Progenitor cell of endocrine pancreas (in vitro differentiated cells): Measurements from ENCODE around the gene CKLF. TPM values are rescaled to one million over a fixed set of nuclear protein-coding genes. Genes with fewer than 3 reads are reported as not detected.
"Not testable (repeated sequence)": the region's sequence is repeated elsewhere in the genome, so short reads cannot be mapped to it uniquely, and the experiment has no call there.

Experiments used
- DNase-seq: peaks from one replicate; pipeline ENCODE4 v3.0.0; 2021; ENCODE audit warnings: low spot score; ENCODE audit not compliant: unreplicated experiment
- H3K27ac Mint-ChIP-seq: 2 replicates; pipeline ENCODE4 v1.8.0; 2021; ENCODE audit warnings: mild to moderate bottlenecking, moderate library complexity, mixed read lengths
- H3K27me3 Mint-ChIP-seq: 2 replicates; pipeline ENCODE4 v1.8.0; 2021; ENCODE audit warnings: mixed read lengths
- H3K36me3 Mint-ChIP-seq: 2 replicates; pipeline ENCODE4 v1.8.0; 2022; ENCODE audit warnings: mixed read lengths; ENCODE audit not compliant: insufficient read depth
- H3K4me1 Mint-ChIP-seq: 2 replicates; pipeline ENCODE4 v1.8.0; 2021; ENCODE audit warnings: low read depth, mixed read lengths
- H3K4me3 Mint-ChIP-seq: 2 replicates; pipeline ENCODE4 v1.8.0; 2021; ENCODE audit warnings: low read depth, mild to moderate bottlenecking, moderate library complexity, mixed read lengths
- H3K9me3 Mint-ChIP-seq: 2 replicates; pipeline ENCODE4 v1.8.0; 2021; ENCODE audit warnings: low read depth, mixed read lengths
- CTCF ChIP-seq: fragments of 200-600 bp; sonication (generic); IDR thresholded peaks from one replicate; pipeline ENCODE4 v1.5.0; 2021; ENCODE audit warnings: antibody characterized with exemption, mild to moderate bottlenecking; ENCODE audit not compliant: unreplicated experiment
- total RNA-seq: library from RNA; stranded (reverse); gene quantifications from 2 replicates; pipeline ENCODE4 v1.2.1, GENCODE V29; 2021

Gene CKLF
- total RNA-seq, 1 donor from 2014 or later: 35.6 TPM

GRCh38 chr16:66512272-66513110 is 39.9 kb upstream of the CKLF start:
- Mint-ChIP-seq H3K27ac (no peak overlapping the region), H3K9me3 (no peaks in the 10 kb centered on the region), H3K4me3 (no peak overlapping the region), H3K4me1 (peaks cover 24% of the 10 kb centered on the region), H3K36me3 (peaks cover 19% of the 10 kb centered on the region), H3K27me3 (no peaks in the 10 kb centered on the region)
- no peak for DNase-seq
- TF ChIP-seq CTCF: no peak

- peaks cover 17% of the 10 kb centered on the region for H3K36me3 Mint-ChIP-seq
- no peaks in the 10 kb centered on the region for H3K27me3 Mint-ChIP-seq
- peaks cover 20% of the 10 kb centered on the region for H3K4me1 Mint-ChIP-seq
- no peak for TF ChIP-seq CTCF
- H3K9me3 Mint-ChIP-seq: no peaks in the 10 kb centered on the region
- no peak overlapping the region for H3K4me3 Mint-ChIP-seq
- no peak overlapping the region for H3K27ac Mint-ChIP-seq
- DNase-seq: no peak
Measured at GRCh38 chr16:66513111-66513723, 39.2 kb upstream of the CKLF start.

GRCh38 chr16:66514391-66514790 is 38.0 kb upstream of the CKLF start:
- not testable (repeated sequence) for DNase-seq, H3K4me3 Mint-ChIP-seq, H3K27me3 Mint-ChIP-seq, H3K9me3 Mint-ChIP-seq
- H3K4me1 Mint-ChIP-seq: peaks cover 20% of the 10 kb centered on the region
- peaks cover 17% of the 10 kb centered on the region for H3K36me3 Mint-ChIP-seq
- peak overlapping the region; percentile 62 for H3K27ac Mint-ChIP-seq

- peaks cover 20% of the 10 kb centered on the region for H3K4me1 Mint-ChIP-seq
- DNase-seq, H3K27me3 Mint-ChIP-seq, H3K4me3 Mint-ChIP-seq, H3K9me3 Mint-ChIP-seq: not testable (repeated sequence)
- peak overlapping the region; percentile 90 for H3K27ac Mint-ChIP-seq
- H3K36me3 Mint-ChIP-seq: peaks cover 15% of the 10 kb centered on the region
Measured at GRCh38 chr16:66514980-66515595, 37.3 kb upstream of the CKLF start.

GRCh38 chr16:66515596-66516508 is 36.5 kb upstream of the CKLF start:
- Mint-ChIP-seq H3K27me3 (no peaks in the 10 kb centered on the region), H3K36me3 (peaks cover 13% of the 10 kb centered on the region), H3K4me3 (no peak overlapping the region), H3K9me3 (no peaks in the 10 kb centered on the region), H3K27ac (peak overlapping the region; percentile 90), H3K4me1 (peaks cover 20% of the 10 kb centered on the region)
- TF ChIP-seq CTCF: peak; percentile 16
- no peak for DNase-seq

GRCh38 chr16:66516509-66516807 is 35.9 kb upstream of the CKLF start:
- Mint-ChIP-seq H3K27me3 (no peaks in the 10 kb centered on the region), H3K4me3 (no peak overlapping the region), H3K4me1 (peaks cover 20% of the 10 kb centered on the region), H3K36me3 (peaks cover 13% of the 10 kb centered on the region), H3K9me3 (no peaks in the 10 kb centered on the region), H3K27ac (peak overlapping the region; percentile 86)
- DNase-seq: no peak
- TF ChIP-seq CTCF: no peak
